PC-3 (cell line): ENCODE results near the gene TMEM218. TPM values are rescaled to one million over a fixed set of nuclear protein-coding genes. Genes with fewer than 3 reads are reported as not detected.

Experiments used
- ATAC-seq: fragments of 200-7000 bp; cut with Tn5 transposase; 2 replicates; pipeline ENCODE4 v1.9.1; 2020; ENCODE audit warnings: mild to moderate bottlenecking, moderate library complexity
- BruUV-seq: library from RNA; stranded (reverse); fragments of 400-500 nt; replicated peaks from 2 replicates; lab custom pipeline; 2021; lab: Mats Ljungman, UMichigan
- CTCF ChIA-PET: fragments of 300-600 bp; sonication (Branson Sonifier 250); formaldehyde crosslinking; loops from one replicate; lab custom pipeline; 2022; ENCODE audit warnings: antibody characterized with exemption; lab: Charles Lee
- POLR2A ChIA-PET: fragments of 300-600 bp; sonication (Branson Sonifier 250); formaldehyde crosslinking; loops from one replicate; lab custom pipeline; 2022; ENCODE audit warnings: antibody characterized with exemption; ENCODE audit not compliant: unreplicated experiment; lab: Charles Lee
- DNase-seq: peaks from one replicate; pipeline ENCODE4 v3.0.0-alpha.2; 2015
- H2AFZ ChIP-seq: fragments of 300-600 bp; sonication (generic); 2 replicates; pipeline ENCODE4 v1.6.0; 2016; ENCODE audit warnings: antibody characterized with exemption, low read length
- H3F3A ChIP-seq: fragments of 300-600 bp; sonication (generic); one replicate; pipeline ENCODE4 v1.6.0; 2017; ENCODE audit warnings: antibody characterized with exemption, low read length, control low read depth, mild to moderate bottlenecking; ENCODE audit not compliant: unreplicated experiment
- H3K27ac ChIP-seq: fragments of 300-600 bp; sonication (generic); 2 replicates; pipeline ENCODE4 v1.5.1; 2016; ENCODE audit warnings: mild to moderate bottlenecking, low read length
- H3K27me3 ChIP-seq: fragments of 300-600 bp; sonication (generic); 2 replicates; pipeline ENCODE4 v1.6.1; 2016; ENCODE audit warnings: low read length, mixed read lengths
- H3K36me3 ChIP-seq: fragments of 300-600 bp; sonication (generic); 2 replicates; pipeline ENCODE4 v1.6.1; 2016; ENCODE audit warnings: low read depth, mixed run types, low read length, mixed read lengths
- H3K4me1 ChIP-seq: fragments of 300-600 bp; sonication (generic); 2 replicates; pipeline ENCODE4 v1.5.1; 2016; ENCODE audit warnings: low read length; ENCODE audit not compliant: insufficient read depth
- H3K4me2 ChIP-seq: fragments of 300-600 bp; sonication (generic); 2 replicates; pipeline ENCODE4 v1.6.0; 2016; ENCODE audit warnings: low read length
- H3K4me3 ChIP-seq: fragments of 300-600 bp; sonication (generic); 2 replicates; pipeline ENCODE4 v1.5.1; 2016; ENCODE audit warnings: mild to moderate bottlenecking, low read length, mixed read lengths
- H3K79me2 ChIP-seq: fragments of 300-600 bp; sonication (generic); 2 replicates; pipeline ENCODE4 v1.6.1; 2017; ENCODE audit warnings: low read length, mixed read lengths
- H3K9ac ChIP-seq: fragments of 300-600 bp; sonication (generic); 2 replicates; pipeline ENCODE4 v1.6.0; 2016; ENCODE audit warnings: mild to moderate bottlenecking, low read length
- H3K9me2 ChIP-seq: fragments of 300-600 bp; sonication (generic); replicated peaks from 2 replicates; pipeline ENCODE4 v1.6.1; 2016; ENCODE audit warnings: mixed run types, low read length, mixed read lengths
- H3K9me3 ChIP-seq: fragments of 300-600 bp; sonication (generic); 2 replicates; pipeline ENCODE4 v1.6.1; 2016; ENCODE audit warnings: low read length, mixed read lengths
- H4K20me1 ChIP-seq: fragments of 300-600 bp; sonication (generic); 2 replicates; pipeline ENCODE4 v1.6.1; 2016; ENCODE audit warnings: low read length, mixed read lengths
- EZH2 ChIP-seq: fragments of 300-600 bp; sonication (generic); IDR thresholded peaks from one replicate; pipeline ENCODE4 v1.6.1; 2017; ENCODE audit warnings: antibody characterized with exemption, mild to moderate bottlenecking, low read length; ENCODE audit not compliant: unreplicated experiment
- EZH2phosphoT487 ChIP-seq: fragments of 300-600 bp; sonication (generic); IDR thresholded peaks from 2 replicates; pipeline ENCODE4 v1.6.1; 2018; ENCODE audit warnings: mild to moderate bottlenecking, antibody characterized with exemption, low read length, borderline replicate concordance
- intact Hi-C: fragments of 100-400 bp; cut with micrococcal nuclease; formaldehyde crosslinking; loops from 2 replicates; pipeline ENCODE4 v1.9.0; 2023
- total RNA-seq: library from RNA; depleted of rRNA; stranded (reverse); fragments of >200 nt; gene quantifications from 2 replicates; pipeline ENCODE4 v1.2.3, GENCODE V29; 2014
- TF ChIP-seq, protein P1 (sequence below): fragments of 300-600 bp; sonication (generic); conservative IDR thresholded peaks from 2 replicates; pipeline ENCODE4 v1.5.1; 2017; ENCODE audit warnings: antibody characterized with exemption, low read depth, mild to moderate bottlenecking, low read length

TMEM218 gene
- total RNA-seq, 1 experiment from 2014 or later = 37.0 TPM

DNA sequence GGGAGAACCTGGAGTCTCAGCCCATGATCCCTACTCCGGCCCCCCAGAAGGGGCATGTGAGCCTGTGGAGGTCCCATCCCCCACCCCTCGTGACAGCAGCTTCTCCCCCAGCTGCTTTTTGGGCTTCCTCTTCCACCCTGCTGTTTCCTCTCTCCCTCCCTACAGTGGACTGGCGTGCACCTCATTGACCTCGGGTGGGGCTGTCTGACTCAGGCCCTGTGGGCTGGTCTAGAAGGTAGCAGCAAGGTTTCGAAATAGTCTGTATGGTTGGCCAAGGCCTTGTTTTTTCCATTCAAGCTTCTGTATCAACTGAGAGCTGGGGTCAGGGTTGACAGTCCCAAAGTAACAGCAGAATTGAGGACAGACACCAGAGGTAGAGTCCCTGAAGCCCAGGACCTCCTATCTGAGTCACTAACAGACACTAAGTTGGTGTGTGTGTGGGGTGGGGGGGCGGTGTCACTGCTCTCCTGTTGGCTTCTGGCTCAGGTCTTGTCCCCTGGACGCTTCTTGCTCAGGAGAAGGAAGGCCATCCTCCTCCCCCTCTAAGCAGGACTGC is 40.6 kb downstream of the TMEM218 start:
- Histone ChIP-seq H3K27me3 (no peaks in the 10 kb centered on the region), H3K4me1 (peaks cover 38% of the 10 kb centered on the region), H3K9me2 (no peaks in the 10 kb centered on the region), H3F3A (no peaks in the 10 kb centered on the region), H3K9me3 (no peaks in the 10 kb centered on the region), H3K4me3 (no peak overlapping the region), H3K4me2 (peak overlapping the region; percentile 42), H2AFZ (peak overlapping the region; percentile 25; the same call in 1 of the 2 replicates), H3K36me3 (no peaks in the 10 kb centered on the region), H3K79me2 (no peaks in the 10 kb centered on the region), H3K9ac (peak overlapping the region; percentile 33), H4K20me1 (no peaks in the 10 kb centered on the region), H3K27ac (peak overlapping the region; percentile 70)
- DNase-seq = peak; percentile 87
- no peak for TF ChIP-seq EZH2phosphoT487
- ChIA-PET CTCF (interaction anchor here (1.0 kb wide), 1 partner anchor 275 kb away, joined by 6 read pairs; no protein-coding TSS in a partner anchor), POLR2A (interaction anchor here (1.1 kb wide), 1 partner anchor 12 kb away, joined by 6 read pairs; no protein-coding TSS in a partner anchor)
- ATAC-seq = peak; percentile 91
- intact Hi-C loops = no loop called here
- BruUV-seq = no TSS peak

DNA sequence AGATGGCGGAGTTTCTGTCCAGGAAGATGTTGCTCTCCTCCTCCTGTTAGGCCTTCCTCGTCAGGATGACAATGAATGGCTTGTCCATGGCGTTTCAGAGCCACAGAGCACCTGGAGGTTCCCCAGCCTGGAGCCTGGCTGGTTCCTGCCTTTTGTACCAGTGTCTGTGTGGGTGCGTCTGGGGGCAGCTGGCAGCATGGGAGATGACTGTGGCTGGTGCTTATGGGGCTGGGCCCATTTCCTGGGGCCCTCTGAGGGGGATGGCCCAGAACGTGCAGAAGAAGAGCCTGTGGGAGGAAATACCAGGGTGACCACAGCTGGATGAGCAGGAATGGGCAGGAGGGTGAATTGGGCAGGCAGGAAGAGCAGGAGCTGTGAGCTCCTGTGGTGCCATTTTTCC is 41.6 kb downstream of the TMEM218 start:
- H3K36me3 ChIP-seq = no peaks in the 10 kb centered on the region
- H3K27me3 ChIP-seq = no peaks in the 10 kb centered on the region
- peak overlapping the region; percentile 70 for H3K27ac ChIP-seq
- TF ChIP-seq EZH2phosphoT487 = no peak
- TF ChIP-seq, protein P1, sequence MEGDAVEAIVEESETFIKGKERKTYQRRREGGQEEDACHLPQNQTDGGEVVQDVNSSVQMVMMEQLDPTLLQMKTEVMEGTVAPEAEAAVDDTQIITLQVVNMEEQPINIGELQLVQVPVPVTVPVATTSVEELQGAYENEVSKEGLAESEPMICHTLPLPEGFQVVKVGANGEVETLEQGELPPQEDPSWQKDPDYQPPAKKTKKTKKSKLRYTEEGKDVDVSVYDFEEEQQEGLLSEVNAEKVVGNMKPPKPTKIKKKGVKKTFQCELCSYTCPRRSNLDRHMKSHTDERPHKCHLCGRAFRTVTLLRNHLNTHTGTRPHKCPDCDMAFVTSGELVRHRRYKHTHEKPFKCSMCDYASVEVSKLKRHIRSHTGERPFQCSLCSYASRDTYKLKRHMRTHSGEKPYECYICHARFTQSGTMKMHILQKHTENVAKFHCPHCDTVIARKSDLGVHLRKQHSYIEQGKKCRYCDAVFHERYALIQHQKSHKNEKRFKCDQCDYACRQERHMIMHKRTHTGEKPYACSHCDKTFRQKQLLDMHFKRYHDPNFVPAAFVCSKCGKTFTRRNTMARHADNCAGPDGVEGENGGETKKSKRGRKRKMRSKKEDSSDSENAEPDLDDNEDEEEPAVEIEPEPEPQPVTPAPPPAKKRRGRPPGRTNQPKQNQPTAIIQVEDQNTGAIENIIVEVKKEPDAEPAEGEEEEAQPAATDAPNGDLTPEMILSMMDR = no peak
- no peak for TF ChIP-seq EZH2
- no peaks in the 10 kb centered on the region for H3F3A ChIP-seq
- peaks cover 33% of the 10 kb centered on the region for H3K4me1 ChIP-seq
- ATAC-seq (peak; percentile 37), DNase-seq (peak; percentile 66)
- H3K4me3 ChIP-seq = no peak overlapping the region
- POLR2A ChIA-PET = interaction anchor here (0.6 kb wide), 2 partner anchors 13 to 172 kb away, joined by 3 to 4 read pairs; no protein-coding TSS in a partner anchor
- no peaks in the 10 kb centered on the region for H4K20me1 ChIP-seq
- H3K79me2 ChIP-seq = no peaks in the 10 kb centered on the region
- H3K9ac ChIP-seq = peak overlapping the region; percentile 33; the same call in 1 of the 2 replicates
- H3K9me2 ChIP-seq = no peaks in the 10 kb centered on the region
- intact Hi-C loops = no loop called here
- H3K4me2 ChIP-seq = peak overlapping the region; percentile 42
- H2AFZ ChIP-seq = peak overlapping the region; percentile 11
- BruUV-seq = no TSS peak
- H3K9me3 ChIP-seq = no peaks in the 10 kb centered on the region
- CTCF ChIA-PET = interaction anchor here (1.0 kb wide), 1 partner anchor 276 kb away, joined by 6 read pairs; no protein-coding TSS in a partner anchor

DNA sequence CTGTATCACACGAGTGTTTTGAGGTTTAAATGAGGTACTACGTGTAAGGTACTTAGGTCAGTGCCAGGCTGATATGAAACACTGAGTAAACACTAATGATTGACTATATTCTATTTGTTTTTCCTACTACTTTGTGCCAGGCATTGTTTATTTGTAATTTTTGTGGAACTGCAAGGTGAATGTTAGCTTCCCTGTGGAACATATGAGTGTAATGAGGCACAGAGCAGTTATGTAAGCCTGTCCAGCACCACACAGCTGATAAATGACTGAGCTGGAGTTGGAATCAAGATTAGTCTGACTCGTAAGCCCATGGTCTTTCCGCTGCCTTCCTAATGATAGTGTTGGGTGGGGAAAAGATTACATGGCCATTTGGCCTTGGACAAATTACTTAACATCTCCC is 42.4 kb downstream of the TMEM218 start:
- no peak overlapping the region for H2AFZ ChIP-seq
- peak overlapping the region; percentile 70; the same call in 1 of the 2 replicates for H3K27ac ChIP-seq
- H3K79me2 ChIP-seq = no peaks in the 10 kb centered on the region
- no peak overlapping the region for H3K9ac ChIP-seq
- H3K9me3 ChIP-seq = no peaks in the 10 kb centered on the region
- peak; percentile 46 for DNase-seq
- ChIA-PET POLR2A (no interaction called here), CTCF (interaction anchor here (0.5 kb wide), 1 partner anchor 18 kb away, joined by 3 read pairs; no protein-coding TSS in a partner anchor)
- no peak overlapping the region for H3K4me3 ChIP-seq
- ATAC-seq = peak; percentile 10; the same call in 1 of the 2 replicates
- peaks cover 36% of the 10 kb centered on the region for H3K4me1 ChIP-seq
- intact Hi-C loops = no loop called here
- no peaks in the 10 kb centered on the region for H3F3A ChIP-seq
- H3K36me3 ChIP-seq = no peaks in the 10 kb centered on the region
- H3K9me2 ChIP-seq = no peaks in the 10 kb centered on the region
- no peak overlapping the region for H3K4me2 ChIP-seq
- TF ChIP-seq EZH2 = no peak
- no peak for TF ChIP-seq EZH2phosphoT487
- TF ChIP-seq, protein P1 = no peak
- no peaks in the 10 kb centered on the region for H4K20me1 ChIP-seq
- no TSS peak for BruUV-seq
- H3K27me3 ChIP-seq = no peaks in the 10 kb centered on the region
